Activated T-cell treated with anti-CD3 and anti-CD28 coated beads, Interleukin-2, amount 50 U/mL, for 1 hour (primary cell): ENCODE data around the gene FAM107B.

ENCODE experiments used
- DNase-seq: peaks from one replicate; pipeline ENCODE4 v3.0.0-alpha.2; 2020

The FAM107B gene

DNA sequence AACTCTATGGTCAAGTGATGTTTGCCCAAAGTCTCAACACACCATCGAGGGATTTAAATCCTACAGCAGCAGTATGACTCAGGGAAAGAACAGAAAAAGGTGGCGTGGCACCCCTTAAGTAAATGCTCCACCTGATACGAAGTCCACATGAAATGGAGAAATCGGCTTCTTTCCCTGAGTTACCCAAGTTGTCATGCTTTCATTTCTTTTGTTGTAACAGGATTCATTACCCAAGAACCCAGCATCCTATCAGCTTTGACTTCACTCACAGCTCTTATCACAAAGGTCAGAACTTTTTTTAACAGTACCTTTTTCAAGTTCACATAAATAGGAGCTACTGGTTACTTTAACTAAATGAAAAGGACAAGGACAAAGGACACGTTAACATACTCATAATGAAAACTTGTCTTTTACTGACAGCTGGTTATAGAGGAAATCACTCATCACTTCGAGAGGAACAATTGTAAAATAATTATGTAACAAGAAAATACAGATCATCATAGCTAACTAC is 224.2 kb downstream of the FAM107B start:
- no peak for DNase-seq

DNA sequence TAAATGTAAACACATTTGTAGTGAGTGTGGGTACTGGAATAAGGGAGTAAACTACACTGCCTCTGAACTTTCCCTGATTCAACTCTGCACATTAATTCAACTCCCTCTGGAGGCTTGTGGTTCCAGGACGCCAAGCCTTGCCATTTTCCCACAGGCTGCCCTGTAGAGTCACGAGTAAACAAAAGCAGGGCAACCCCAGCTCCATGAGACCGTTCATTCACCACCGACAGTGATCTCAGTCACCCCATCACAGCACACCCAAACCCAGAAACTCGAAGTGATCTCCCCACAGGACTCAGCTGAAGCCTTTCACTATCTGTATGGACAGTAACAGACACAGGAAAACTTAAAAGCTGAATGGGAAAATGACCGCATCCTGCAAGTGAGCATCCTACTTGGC is 225.2 kb downstream of the FAM107B start:
- no peak for DNase-seq

- DNase-seq = no peak
These were observed 225.7 kb downstream of the FAM107B start for GRCh38 chr10:14548970-14549369.

GRCh38 chr10:14548474-14548873 is 226.2 kb downstream of the FAM107B start:
- DNase-seq = peak; percentile 18

- DNase-seq = peak; percentile 28
These were observed 226.9 kb downstream of the FAM107B start for GRCh38 chr10:14547816-14548215.

- DNase-seq = no peak
These were observed 228.9 kb downstream of the FAM107B start for GRCh38 chr10:14545827-14546226.

- DNase-seq = no peak
These were observed 230.8 kb downstream of the FAM107B start for GRCh38 chr10:14543904-14544210.

DNA sequence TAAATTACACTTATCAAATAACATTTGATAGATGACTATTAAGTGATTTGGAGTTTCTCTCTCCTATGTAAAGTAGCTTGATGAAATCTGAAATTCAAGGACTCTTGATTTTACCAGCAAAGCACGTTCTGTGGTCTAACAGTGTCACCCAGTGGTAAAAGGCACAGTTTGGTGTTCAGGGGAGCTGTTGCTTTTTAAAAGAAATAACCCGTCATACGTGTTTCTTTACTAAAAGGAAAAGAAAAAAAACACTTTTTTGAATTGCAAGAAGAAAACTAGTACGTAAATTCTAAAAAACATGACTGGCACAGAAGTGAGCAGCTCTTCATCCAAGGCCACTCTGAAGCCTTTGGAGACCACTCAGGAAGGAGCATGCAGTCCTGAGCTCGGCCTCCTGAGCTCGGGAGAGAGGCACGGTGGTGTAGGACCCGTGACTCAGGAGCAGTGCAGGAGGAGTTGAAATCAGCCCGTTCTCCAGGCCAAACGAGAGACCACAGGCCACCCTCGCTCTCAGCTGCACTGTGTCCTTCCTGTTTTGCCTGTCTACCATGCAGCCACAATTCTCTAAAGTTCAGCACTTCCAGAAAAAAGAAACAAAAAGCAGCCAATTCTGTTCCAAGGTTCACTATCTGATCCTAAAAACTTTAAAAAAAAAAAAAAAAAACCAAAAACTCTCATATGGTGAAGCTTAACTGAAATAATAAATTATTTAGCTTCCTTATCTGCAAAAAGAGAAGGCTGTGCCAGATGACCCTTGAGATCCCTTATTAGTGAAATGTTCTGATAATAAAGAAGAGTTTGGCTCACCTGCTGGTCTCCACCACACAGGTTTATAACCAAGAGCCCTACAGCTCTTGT is 231.4 kb downstream of the FAM107B start:
- no peak for DNase-seq

DNA sequence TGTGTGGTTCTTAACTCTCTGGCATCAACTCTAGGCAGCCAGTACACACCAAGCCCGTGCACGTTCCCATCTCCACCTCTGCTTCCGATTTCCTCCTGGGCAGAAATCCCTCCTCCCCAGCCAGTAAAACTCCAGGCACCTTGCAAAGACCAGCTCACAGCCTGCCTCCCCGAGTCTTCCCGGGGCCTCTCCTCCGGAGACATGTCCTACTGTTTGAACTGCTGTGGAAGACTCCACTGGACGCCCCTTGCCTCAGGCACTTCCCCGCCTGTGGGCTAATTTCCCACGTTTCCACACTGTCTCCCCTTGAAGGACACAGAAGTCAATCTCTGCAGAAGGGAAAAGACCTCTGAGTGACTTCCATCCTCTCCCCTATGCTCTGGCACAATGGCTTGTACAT is 233.3 kb downstream of the FAM107B start:
- DNase-seq = no peak

GRCh38 chr10:14540611-14541010 is 234.1 kb downstream of the FAM107B start:
- no peak for DNase-seq

- no peak for DNase-seq
These were observed 234.6 kb downstream of the FAM107B start for GRCh38 chr10:14540062-14540461.

DNA sequence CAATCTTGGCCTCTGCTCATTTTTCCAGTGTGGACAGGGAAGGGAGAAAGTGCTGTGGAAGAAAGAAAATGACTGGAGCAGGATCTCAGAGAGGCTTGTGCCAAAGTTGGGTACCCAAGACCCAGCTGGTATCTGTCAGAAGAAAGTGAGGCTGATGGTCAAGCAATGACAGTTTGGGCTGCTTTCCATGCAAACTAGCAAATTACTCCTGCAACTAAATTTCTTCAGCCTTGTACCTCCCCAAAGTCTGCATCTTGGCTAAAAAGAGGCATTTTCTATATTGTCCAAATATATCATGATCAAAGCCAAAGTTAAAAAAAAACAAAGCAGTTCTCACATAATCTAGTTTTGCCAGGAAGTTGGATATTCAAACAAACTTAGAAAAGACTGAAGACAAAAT is 235.5 kb downstream of the FAM107B start:
- no peak for DNase-seq

GRCh38 chr10:14536241-14537213 is 238.2 kb downstream of the FAM107B start:
- DNase-seq = peak; percentile 55

- no peak for DNase-seq
These were observed 239.1 kb downstream of the FAM107B start for GRCh38 chr10:14535457-14536130.

DNA sequence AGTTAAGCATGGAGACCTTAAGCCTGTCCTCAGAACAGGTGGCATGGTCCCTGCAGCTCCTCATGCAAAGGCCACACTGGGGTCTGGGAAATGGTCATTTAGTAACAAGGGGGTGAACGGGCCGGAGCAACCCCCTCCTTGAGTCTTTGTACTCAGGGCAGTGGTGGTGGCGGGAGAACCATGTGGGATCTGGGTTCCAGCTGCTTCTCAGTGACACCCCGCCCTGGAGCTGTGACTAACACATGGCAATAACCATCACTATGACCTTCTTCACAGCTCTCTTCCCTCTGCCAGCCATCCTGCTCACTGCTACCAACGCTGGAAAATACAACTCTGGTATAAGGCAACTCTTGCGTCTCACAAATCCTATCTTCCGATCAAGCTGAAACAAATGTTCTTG is 240.5 kb downstream of the FAM107B start:
- no peak for DNase-seq

GRCh38 chr10:14533295-14533694 is 241.4 kb downstream of the FAM107B start:
- no peak for DNase-seq

DNA sequence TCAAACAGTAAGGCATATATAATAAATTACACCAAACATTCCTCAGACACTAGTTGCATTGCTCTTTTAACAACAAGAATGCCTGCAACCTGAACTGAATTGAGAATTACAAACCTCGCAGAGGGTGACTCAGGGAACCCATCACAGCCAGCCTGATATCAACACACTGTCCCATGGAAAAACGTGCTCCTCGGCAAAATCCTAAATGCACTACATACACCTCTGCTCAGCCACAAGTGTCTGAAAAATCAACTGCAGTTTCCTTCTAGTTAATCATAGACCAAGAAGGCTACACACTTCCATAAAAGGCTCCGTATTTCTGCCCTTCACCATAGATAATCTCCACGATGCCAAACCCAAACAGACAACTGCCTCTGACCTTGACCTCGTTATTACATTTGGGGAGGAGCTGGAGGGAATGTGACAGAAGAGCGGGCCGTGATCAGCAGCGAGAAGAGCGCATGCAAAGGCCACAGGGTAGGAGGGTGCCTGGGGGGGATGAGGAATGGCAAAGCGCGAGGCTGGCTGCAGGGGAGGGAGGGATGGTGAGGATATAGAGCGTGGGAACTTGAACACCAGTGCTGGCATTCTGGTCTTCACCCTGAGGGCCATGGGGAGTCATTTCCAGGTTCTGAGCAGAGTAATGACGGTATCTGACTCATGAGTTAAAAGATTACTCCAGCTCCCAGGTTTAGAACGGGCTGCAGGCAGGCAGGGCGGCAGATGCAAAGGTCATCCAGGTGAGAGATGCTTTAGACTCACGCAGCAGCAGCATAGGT is 242.0 kb downstream of the FAM107B start:
- DNase-seq = no peak

GRCh38 chr10:14531974-14532373 is 242.7 kb downstream of the FAM107B start:
- DNase-seq = no peak

DNA sequence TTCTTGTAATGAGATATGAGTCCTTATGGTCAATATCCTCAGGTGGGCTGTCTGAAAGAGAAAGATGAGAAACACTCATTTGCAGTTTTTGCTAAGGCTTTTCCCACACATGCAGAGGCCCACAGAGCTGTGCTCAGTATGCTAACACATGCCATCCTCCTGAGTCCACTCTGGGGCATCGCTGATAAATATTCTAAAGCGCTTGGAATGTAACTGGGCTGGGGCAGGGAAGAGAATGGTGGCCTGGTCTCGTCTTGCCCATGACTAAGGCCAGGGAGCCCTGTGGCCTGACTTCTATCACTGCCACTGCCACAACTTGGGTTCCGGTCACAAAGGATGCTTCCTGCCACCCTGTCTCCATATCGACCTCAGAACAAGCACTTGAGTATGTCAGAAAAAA is 244.2 kb downstream of the FAM107B start:
- DNase-seq = no peak

- DNase-seq = no peak
These were observed 245.3 kb downstream of the FAM107B start for GRCh38 chr10:14529351-14529750.

GRCh38 chr10:14528450-14528849 is 246.2 kb downstream of the FAM107B start:
- no peak for DNase-seq

GRCh38 chr10:14527915-14528314 is 246.8 kb downstream of the FAM107B start:
- DNase-seq = no peak
